Heart left ventricle (tissue), 16 donors: ENCODE results near the gene UVRAG. TPM values are rescaled to one million over a fixed set of nuclear protein-coding genes. Genes with fewer than 3 reads are reported as not detected.

Source experiments
- ATAC-seq, 4 donors: fragments of 200-7000 bp; cut with Tn5 transposase; one replicate each; pipeline ENCODE4 v1.9.1; 2020 to 2022; ENCODE audit warnings: moderate library complexity in 4 of 4, mild to moderate bottlenecking in 3 of 4, moderate number of reproducible peaks in 1 of 4
- DNase-seq, 5 donors: peaks; one replicate each; pipeline ENCODE4 v3.0.0-alpha.2; 2020
- H3K27ac ChIP-seq, 12 donors: fragments of 200-600 bp; sonication (generic) in 4 of 12; one replicate each; pipeline versions ENCODE4 v1.5.0 to v1.8.0; 2016 to 2022; ENCODE audit warnings: mild to moderate bottlenecking in 2 of 12
- H3K27me3 ChIP-seq, 9 donors: fragments of 200-600 bp; sonication (generic) in 2 of 9; one replicate each; pipeline versions ENCODE4 v1.5.1 to v1.8.0; 2016 to 2022; ENCODE audit warnings: mild to moderate bottlenecking in 3 of 9
- H3K36me3 ChIP-seq, 9 donors: fragments of 200-600 bp; sonication (generic) in 2 of 9; one replicate each; pipeline versions ENCODE4 v1.5.0 to v1.8.0; 2018 to 2022; ENCODE audit warnings: mild to moderate bottlenecking in 2 of 9
- H3K4me1 ChIP-seq, 12 donors: fragments of 200-600 bp; sonication (generic) in 4 of 12; one replicate each; pipeline versions ENCODE4 v1.5.0 to v1.8.0; 2016 to 2022; ENCODE audit warnings: mild to moderate bottlenecking in 3 of 12
- H3K4me3 ChIP-seq, 12 donors: fragments of 200-600 bp; sonication (generic) in 4 of 12; one replicate each; pipeline versions ENCODE4 v1.5.0 to v1.8.0; 2017 to 2022; ENCODE audit warnings: mild to moderate bottlenecking in 9 of 12, moderate library complexity in 4 of 12
- H3K9me3 ChIP-seq, 12 donors: fragments of 200-600 bp; sonication (generic) in 4 of 12; one replicate each; pipeline versions ENCODE4 v1.5.0 to v1.8.0; 2016 to 2022; ENCODE audit warnings: mild to moderate bottlenecking in 1 of 12
- POLR2A ChIP-seq, 2 donors: fragments of 450-650 bp; IDR thresholded peaks; one replicate each; pipeline ENCODE4 v1.6.1; 2017; ENCODE audit warnings: antibody characterized with exemption in 2 of 2, mild to moderate bottlenecking in 2 of 2, moderate library complexity in 2 of 2
- WGBS, 4 donors: extraction: QIAGEN DNeasy Blood & Tissue Kit in 2 of 4; methylation state at CpG; one replicate each; pipeline versions ENCODE4 v1.1.5 to v1.1.7; 2013 to 2018; 5-methylcytosine and 5-hydroxymethylcytosine counted together
- intact Hi-C, 10 donors: fragments of 100-400 bp; cut with DNase I; formaldehyde crosslinking; loops; one replicate each; pipeline versions ENCODE4 v1.11.1 to v1.14.2; 2022
- polyA plus RNA-seq, 2 donors: library from polyadenylated mRNA; stranded (reverse); fragments of 200-250 nt; gene quantifications; one replicate each; pipeline ENCODE4 v1.2.3, GENCODE V29; 2013
- total RNA-seq, 9 donors: library from RNA; depleted of rRNA in 2 of 9; stranded (reverse); fragments of >200 nt in 2 of 9; fragmentation: NEBNext Ultra II Directional in 3 of 9; extraction: Animal tissue kit (Norgen Biotek cat#: 25700) in 3 of 9; gene quantifications; one replicate each; pipeline versions ENCODE4 v1.1.0 to v1.2.4, GENCODE V29; 2016 to 2023
- TF ChIP-seq, protein P1 (sequence below), 12 donors: fragments of 200-600 bp; sonication (generic) in 4 of 12; IDR thresholded peaks; one replicate each; pipeline versions ENCODE4 v1.5.0 to v1.8.0; 2018 to 2022; ENCODE audit warnings: antibody characterized with exemption in 12 of 12, mild to moderate bottlenecking in 5 of 12
- donor health status: ischemic (EF 13 %, LVEDD 7.1; RV severe dilation, severe dysfunction).
- donor health status: healthy with polysubstance abuse.
- donor health status: DM: no; HTN: yes; CAD: no.
- donor health status: DM: no; HTN: no; CAD: no.
- donor health status: ischemic (EF 25% LVEDD 6.9; RV normal size, moderate dysfunction).
- donor health status: ischemic (EF 25% LVEDD 5.7; RV mildly dilated, moderate dysfunction).
- donor health status: healthy.
- donor health status: DM: yes; HTN: yes; CAD: no.
- donor health status: ischemic (EF 35%, LVEDD 5.7; RV mildly dilated, moderate dysfunction).
- donor health status: nonischemic (EF 11% LVEDD 7.7; RV severe dilation, severe dysfunction).
- donor health status: DM: yes; HTN: yes; CAD: no.
- donor health status: PGD.
- donor health status: ischemic (EF 29% LVEDD 5.4; RV normal size, mild dysfunction).
- donor health status: nonischemic (EF 23%, LVEDD 6.1; RV moderate dilation, normal function).

The UVRAG gene
- total and polyA plus RNA-seq, 11 donors, result 4.5 to 22.6 (median 15.0) TPM

DNA sequence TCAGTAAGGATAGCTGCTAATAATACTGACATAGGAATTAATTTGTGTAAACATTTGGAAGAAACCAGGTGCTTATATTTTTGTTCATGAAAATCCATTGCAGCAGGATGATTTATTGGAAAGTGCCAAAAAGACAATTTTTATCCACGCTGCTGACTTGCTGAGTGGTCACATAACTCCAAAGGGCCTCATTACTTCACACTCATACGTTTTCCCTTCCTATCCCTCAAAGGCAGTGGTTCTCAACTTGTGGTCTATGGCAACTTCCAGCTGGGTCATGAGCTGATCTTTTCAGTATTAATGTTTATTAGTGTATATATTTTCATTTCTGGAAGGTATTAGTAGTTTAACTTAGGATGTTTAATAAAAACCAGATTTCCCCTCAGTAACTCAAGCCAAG is 178.1 kb downstream of the UVRAG start:
- WGBS, 4 donors, result 92 to 96% (median 94%) methylated on average over 2 of the region's 2 CpGs
- ATAC-seq, result no peak

DNA sequence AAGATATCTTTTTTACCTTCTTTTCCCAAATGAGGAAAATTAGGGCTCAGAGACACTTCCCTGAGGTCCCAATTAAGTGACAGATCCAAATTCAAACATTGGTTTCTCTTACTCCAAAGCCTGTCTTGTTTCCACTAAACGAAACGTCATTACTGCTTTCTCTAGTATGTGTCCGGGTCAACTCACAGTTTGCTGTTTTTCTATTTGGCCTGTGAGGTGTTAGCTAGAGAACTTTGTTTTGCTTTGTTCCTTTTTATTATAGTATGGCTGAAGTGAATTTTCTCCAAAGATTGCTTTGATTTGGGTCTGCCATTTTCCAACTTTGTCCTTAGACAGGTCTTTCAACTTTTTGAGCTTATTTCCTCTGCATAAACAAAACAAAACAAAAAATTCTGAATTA is 179.6 kb downstream of the UVRAG start:
- Histone ChIP-seq H3K27me3 (no peaks in the 10 kb centered on the region), H3K4me1 (peaks cover 0 to 11% (median 3%) of the 10 kb centered on the region in 12 donors), H3K9me3 (no peaks in the 10 kb centered on the region), H3K27ac (no peak overlapping the region), H3K36me3 (peaks cover 0 to 2% (median 0%) of the 10 kb centered on the region in 9 donors), H3K4me3 (no peak overlapping the region)
- ATAC-seq (no peak), DNase-seq (no peak)
- intact Hi-C loops, result no loop called here
- TF ChIP-seq, protein P1, sequence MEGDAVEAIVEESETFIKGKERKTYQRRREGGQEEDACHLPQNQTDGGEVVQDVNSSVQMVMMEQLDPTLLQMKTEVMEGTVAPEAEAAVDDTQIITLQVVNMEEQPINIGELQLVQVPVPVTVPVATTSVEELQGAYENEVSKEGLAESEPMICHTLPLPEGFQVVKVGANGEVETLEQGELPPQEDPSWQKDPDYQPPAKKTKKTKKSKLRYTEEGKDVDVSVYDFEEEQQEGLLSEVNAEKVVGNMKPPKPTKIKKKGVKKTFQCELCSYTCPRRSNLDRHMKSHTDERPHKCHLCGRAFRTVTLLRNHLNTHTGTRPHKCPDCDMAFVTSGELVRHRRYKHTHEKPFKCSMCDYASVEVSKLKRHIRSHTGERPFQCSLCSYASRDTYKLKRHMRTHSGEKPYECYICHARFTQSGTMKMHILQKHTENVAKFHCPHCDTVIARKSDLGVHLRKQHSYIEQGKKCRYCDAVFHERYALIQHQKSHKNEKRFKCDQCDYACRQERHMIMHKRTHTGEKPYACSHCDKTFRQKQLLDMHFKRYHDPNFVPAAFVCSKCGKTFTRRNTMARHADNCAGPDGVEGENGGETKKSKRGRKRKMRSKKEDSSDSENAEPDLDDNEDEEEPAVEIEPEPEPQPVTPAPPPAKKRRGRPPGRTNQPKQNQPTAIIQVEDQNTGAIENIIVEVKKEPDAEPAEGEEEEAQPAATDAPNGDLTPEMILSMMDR (IDR thresholded peaks at IDR 0.05), result no peak
- TF ChIP-seq POLR2A (IDR thresholded peaks at IDR 0.05), result no peak
- 83 to 92% (median 88%) methylated on average over 3 of the region's 3 CpGs for WGBS, 4 donors

More for the DNA sequence above, 178.1 kb downstream of the UVRAG start:
- DNase-seq, result no peak
- intact Hi-C loops, result no loop called here
- Histone ChIP-seq H3K9me3 (no peaks in the 10 kb centered on the region), H3K36me3 (peaks cover 0 to 8% (median 0%) of the 10 kb centered on the region in 9 donors), H3K27me3 (no peaks in the 10 kb centered on the region), H3K27ac (no peak overlapping the region), H3K4me1 (peaks cover 0 to 11% (median 3%) of the 10 kb centered on the region in 12 donors), H3K4me3 (no peak overlapping the region)
- no peak for TF ChIP-seq POLR2A (IDR thresholded peaks at IDR 0.05)
- TF ChIP-seq, protein P1 (IDR thresholded peaks at IDR 0.05), result no peak

DNA sequence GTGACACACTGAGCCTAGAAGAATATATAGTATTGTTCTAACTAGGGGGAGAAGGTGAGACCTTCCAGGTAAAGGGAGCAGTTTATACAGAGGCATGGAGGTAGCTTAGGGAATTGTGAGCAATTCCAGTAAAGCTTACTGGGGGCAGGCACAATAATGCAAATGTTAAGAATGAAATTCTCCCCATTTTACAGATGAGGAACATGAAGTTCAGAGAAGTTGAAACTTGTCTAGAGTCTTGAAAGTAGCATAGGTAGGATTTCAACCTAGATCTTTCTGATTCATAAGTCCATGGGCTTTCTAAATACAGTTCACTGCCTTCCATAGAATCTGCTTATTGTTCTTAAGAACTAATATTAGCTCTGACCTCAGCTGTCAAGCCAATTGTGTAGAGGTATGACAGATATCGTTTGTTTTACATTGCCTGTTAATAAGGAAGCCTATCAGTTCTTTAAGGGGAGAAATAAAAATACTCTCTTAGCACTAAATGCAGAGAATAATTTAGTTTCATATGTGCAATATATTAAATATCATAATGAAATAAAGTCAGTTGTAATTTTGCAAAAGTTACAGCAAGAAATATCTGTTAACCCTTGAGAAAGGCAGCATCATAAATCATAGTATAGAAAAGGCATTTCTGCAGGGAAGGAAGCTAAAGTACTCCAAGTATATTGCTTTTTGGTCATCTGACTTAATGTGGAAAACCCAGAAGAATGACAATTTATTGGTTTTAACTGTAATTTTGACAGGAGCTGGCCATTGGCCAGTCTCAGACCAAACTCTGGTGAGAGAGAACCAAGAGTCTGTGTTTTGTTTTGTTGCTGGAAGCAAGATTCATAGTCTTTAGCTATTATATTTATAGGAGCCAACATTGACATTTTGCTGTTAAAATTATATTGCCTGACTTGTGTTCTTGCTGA is 181.8 kb downstream of the UVRAG start:
- peaks cover 0 to 11% (median 3%) of the 10 kb centered on the region in 12 donors for H3K4me1 ChIP-seq
- peaks cover 0 to 6% (median 0%) of the 10 kb centered on the region in 9 donors for H3K36me3 ChIP-seq
- no peak overlapping the region for H3K27ac ChIP-seq
- H3K4me3 ChIP-seq, result no peak overlapping the region
- H3K27me3 ChIP-seq, result no peaks in the 10 kb centered on the region
- ATAC-seq (no peak), DNase-seq (no peak)
- no peak for TF ChIP-seq POLR2A (IDR thresholded peaks at IDR 0.05)
- TF ChIP-seq, protein P1 (IDR thresholded peaks at IDR 0.05), result no peak
- intact Hi-C loops, result no loop called here
- peaks cover 0 to 14% (median 8%) of the 10 kb centered on the region in 12 donors for H3K9me3 ChIP-seq
- 25 to 38% (median 33%) methylated on average over 1 of the region's 1 CpG for WGBS, 4 donors

DNA sequence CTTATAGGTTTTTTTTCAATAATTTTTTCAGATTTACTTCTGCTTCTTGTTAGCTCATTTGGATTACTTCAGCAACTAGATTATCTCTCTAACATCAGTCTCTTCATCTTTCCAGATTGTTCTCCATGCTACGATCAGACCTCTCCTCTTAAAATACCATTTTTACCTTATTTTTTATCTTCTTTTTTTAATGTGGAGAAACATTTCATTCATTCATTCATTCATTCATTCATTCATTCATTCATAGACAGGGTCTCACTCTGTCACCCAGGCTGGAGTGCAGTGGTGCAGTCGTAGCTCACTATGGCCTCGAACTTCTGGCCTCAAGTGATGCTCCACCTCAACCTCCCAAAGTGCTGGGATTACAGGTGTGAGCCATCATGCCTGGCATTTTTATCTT is 189.4 kb downstream of the UVRAG start:
- 95 to 99% (median 97%) methylated on average over 3 of the region's 3 CpGs for WGBS, 4 donors
- no peak overlapping the region for H3K27ac ChIP-seq
- peaks cover 0 to 19% (median 8%) of the 10 kb centered on the region in 12 donors for H3K9me3 ChIP-seq
- H3K36me3 ChIP-seq, result peaks cover 0 to 55% (median 50%) of the 10 kb centered on the region in 9 donors
- DNase-seq, result no peak
- TF ChIP-seq POLR2A (IDR thresholded peaks at IDR 0.05), result no peak
- TF ChIP-seq, protein P1 (IDR thresholded peaks at IDR 0.05), result no peak
- H3K4me1 ChIP-seq, result no peaks in the 10 kb centered on the region
- intact Hi-C loops, result no loop called here
- H3K27me3 ChIP-seq, result no peaks in the 10 kb centered on the region
- no peak overlapping the region for H3K4me3 ChIP-seq
- no peak for ATAC-seq
